Body of pancreas (tissue), 4 donors: ENCODE measurements around the gene IQCE. TPM values are rescaled to one million over a fixed set of nuclear protein-coding genes. Genes with fewer than 3 reads are reported as not detected.

Experiments used
- ATAC-seq: fragments of 150-250 bp; one replicate; pipeline ENCODE4 v1.9.1; 2016
- DNase-seq, 4 donors: peaks; one replicate each; pipeline ENCODE4 v3.0.0-alpha.2; 2019
- H3K27ac ChIP-seq, 4 donors: fragments of 200-600 bp; sonication (generic); 1 replicate in 3 of 4; 2 replicates in 1 of 4; pipeline versions ENCODE4 v1.5.1 to v1.6.1; 2016 to 2019; ENCODE audit warnings: mild to moderate bottlenecking in 1 of 4, mixed read lengths in 1 of 4, moderate library complexity in 1 of 4
- H3K27me3 ChIP-seq, 2 donors: fragments of 200-600 bp; sonication (generic); one replicate each; pipeline ENCODE4 v1.6.0; 2016; ENCODE audit warnings: mild to moderate bottlenecking in 1 of 2
- H3K36me3 ChIP-seq, 2 donors: fragments of 200-600 bp; sonication (generic); replicated peaks in 1 of 2; 2 replicates each; pipeline ENCODE4 v1.5.1; 2016; ENCODE audit warnings: low read depth in 2 of 2; ENCODE audit not compliant: insufficient read depth in 1 of 2
- H3K4me1 ChIP-seq: fragments of 200-600 bp; sonication (generic); one replicate; pipeline ENCODE4 v1.6.0; 2016
- H3K4me3 ChIP-seq, 2 donors: fragments of 200-600 bp; sonication (generic); 1 replicate in 1 of 2; 2 replicates in 1 of 2; pipeline ENCODE4 v1.5.1; 2016 to 2019
- H3K9me3 ChIP-seq, 3 donors: fragments of 200-600 bp; sonication (generic); 1 replicate in 2 of 3; 2 replicates in 1 of 3; pipeline ENCODE4 v1.5.1; 2016
- POLR2A ChIP-seq, 3 donors: fragments of 450-650 bp; IDR thresholded peaks; one replicate each; pipeline ENCODE4 v1.6.1; 2016; ENCODE audit warnings: antibody characterized with exemption in 3 of 3, mild to moderate bottlenecking in 2 of 3
- WGBS, 2 donors: methylation state at CpG; one replicate each; pipeline ENCODE4 v1.1.5; 2017; 5-methylcytosine and 5-hydroxymethylcytosine counted together
- intact Hi-C: fragments of 100-400 bp; cut with DNase I; formaldehyde crosslinking; loops from one replicate; pipeline ENCODE4 v1.15.1; 2023
- total RNA-seq, 2 donors: library from RNA; depleted of rRNA; stranded (reverse); fragments of >200 nt; gene quantifications; one replicate each; pipeline ENCODE4 v1.1.0, GENCODE V29; 2016
- TF ChIP-seq, protein P1 (sequence below), 7 experiments: fragments of 450-650 bp in 4 of 7; fragments of 200-600 bp in 3 of 7; sonication (generic) in 3 of 7; IDR thresholded peaks; one replicate each; pipeline ENCODE4 v1.5.1; 2016 to 2019; ENCODE audit warnings: antibody characterized with exemption in 7 of 7

IQCE gene
- total RNA-seq, 2 donors from 2014 or later, result 7.8 to 73.2 TPM

DNA sequence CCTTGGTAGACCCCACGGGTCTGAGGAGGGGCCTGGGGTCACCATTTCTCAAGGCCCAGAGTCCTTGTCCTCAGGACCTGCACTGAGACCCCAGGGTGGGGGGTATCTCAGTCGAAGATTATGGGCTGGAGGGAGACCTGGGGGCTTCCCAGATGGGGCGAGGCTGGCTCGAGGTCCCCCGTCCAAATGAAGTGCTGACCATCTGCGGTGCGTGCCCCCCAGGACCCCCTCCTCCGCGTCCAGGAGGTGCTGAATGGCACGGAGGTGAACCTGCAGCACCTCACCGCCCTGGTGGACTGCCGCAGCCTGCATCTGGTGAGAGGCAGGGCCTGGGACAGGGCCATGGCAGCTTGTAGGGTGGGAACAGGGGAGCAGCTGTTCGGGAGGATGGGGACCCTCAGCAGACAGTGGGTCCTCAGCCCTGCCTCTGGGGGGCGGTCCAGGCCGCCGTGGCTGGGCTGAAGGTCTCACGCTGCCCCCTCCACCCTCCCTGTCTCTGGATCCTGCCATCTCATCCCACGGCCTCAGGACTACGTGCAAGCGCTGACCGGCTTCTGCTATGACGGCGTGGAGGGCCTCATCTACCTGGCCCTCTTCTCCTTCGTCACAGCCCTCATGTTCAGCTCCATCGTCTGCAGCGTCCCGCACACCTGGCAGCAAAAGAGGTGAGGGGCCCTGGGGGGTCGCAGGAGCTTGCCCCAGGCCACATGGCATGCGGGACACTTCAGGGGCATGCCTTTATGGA, 97.3 kb downstream of the IQCE start:
- no peaks in the 10 kb centered on the region for H3K9me3 ChIP-seq
- H3K36me3 ChIP-seq, result no peaks in the 10 kb centered on the region
- ATAC-seq, result no peak
- no peaks in the 10 kb centered on the region for H3K27me3 ChIP-seq
- no peak for DNase-seq
- H3K4me3 ChIP-seq, result no peak overlapping the region
- intact Hi-C loops, result no loop called here
- no peaks in the 10 kb centered on the region for H3K4me1 ChIP-seq
- TF ChIP-seq POLR2A (IDR thresholded peaks at IDR 0.05), result no peak
- TF ChIP-seq, protein P1, sequence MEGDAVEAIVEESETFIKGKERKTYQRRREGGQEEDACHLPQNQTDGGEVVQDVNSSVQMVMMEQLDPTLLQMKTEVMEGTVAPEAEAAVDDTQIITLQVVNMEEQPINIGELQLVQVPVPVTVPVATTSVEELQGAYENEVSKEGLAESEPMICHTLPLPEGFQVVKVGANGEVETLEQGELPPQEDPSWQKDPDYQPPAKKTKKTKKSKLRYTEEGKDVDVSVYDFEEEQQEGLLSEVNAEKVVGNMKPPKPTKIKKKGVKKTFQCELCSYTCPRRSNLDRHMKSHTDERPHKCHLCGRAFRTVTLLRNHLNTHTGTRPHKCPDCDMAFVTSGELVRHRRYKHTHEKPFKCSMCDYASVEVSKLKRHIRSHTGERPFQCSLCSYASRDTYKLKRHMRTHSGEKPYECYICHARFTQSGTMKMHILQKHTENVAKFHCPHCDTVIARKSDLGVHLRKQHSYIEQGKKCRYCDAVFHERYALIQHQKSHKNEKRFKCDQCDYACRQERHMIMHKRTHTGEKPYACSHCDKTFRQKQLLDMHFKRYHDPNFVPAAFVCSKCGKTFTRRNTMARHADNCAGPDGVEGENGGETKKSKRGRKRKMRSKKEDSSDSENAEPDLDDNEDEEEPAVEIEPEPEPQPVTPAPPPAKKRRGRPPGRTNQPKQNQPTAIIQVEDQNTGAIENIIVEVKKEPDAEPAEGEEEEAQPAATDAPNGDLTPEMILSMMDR (IDR thresholded peaks at IDR 0.05), result no peak
- 93 to 95% methylated on average over 13 to 26 of the region's 29 CpGs for WGBS, 2 donors
- no peak overlapping the region for H3K27ac ChIP-seq

DNA sequence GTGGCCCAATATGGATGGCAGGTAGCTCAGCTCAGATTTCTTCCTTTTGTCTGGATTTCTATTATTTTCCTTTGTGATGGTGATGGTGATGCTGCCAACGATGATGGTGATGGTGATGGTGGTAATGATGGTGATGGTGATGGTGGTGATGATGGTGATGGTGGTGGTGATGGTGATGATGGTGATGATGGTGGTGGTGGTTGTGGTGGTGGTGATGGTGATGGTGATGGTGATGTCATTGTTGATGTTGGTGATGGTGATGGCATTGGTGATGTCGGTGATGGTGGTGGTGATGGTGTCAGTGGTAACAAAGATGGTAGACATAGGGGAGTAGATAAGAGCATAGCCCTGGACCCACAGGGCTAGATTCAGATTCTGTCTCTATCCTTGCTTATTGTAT, 98.4 kb downstream of the IQCE start:
- Histone ChIP-seq H3K36me3 (no peaks in the 10 kb centered on the region), H3K27me3 (no peaks in the 10 kb centered on the region), H3K27ac (no peak overlapping the region), H3K4me3 (no peak overlapping the region), H3K4me1 (no peaks in the 10 kb centered on the region), H3K9me3 (no peaks in the 10 kb centered on the region)
- no peak for TF ChIP-seq POLR2A (IDR thresholded peaks at IDR 0.05)
- TF ChIP-seq, protein P1 (IDR thresholded peaks at IDR 0.05), result no peak
- ATAC-seq, result no peak
- 85 to 91% methylated on average over 2 of the region's 2 CpGs for WGBS, 2 donors
- DNase-seq, result no peak
- intact Hi-C loops, result no loop called here

DNA sequence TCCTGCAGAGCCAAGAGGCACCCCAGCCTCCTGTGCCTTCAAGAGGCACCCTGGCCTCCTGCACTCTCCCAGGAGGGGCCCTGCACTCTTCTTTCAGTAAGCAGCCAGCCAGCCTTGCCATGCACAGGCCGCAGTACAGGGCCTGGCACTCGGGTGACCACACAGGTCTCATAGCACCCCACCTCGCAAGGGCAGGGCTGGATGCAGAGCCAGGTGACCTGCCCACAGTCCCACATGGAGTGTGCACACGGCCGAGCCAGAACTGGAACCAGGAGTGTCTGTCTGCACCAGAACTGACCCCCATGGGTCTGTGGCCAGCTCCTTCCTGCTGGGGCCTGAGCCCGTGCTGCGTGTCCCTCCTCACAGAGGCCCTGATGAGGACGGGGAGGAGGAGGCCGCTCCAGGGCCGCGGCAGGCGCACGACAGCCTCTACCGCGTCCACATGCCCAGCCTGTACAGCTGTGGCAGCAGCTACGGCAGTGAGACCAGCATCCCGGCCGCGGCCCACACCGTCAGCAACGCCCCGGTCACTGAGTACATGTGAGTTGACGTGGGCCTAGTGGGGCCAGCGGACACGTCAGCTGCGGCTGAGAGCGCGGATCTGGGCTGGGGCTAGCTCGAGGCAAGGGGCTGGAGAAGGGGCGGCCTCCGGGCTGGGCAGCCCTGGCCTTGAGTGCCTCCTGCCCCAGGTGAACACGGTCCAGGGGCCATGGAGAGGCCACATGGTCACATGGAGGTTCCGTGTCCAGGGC, 99.3 kb downstream of the IQCE start:
- DNase-seq, result no peak

DNA sequence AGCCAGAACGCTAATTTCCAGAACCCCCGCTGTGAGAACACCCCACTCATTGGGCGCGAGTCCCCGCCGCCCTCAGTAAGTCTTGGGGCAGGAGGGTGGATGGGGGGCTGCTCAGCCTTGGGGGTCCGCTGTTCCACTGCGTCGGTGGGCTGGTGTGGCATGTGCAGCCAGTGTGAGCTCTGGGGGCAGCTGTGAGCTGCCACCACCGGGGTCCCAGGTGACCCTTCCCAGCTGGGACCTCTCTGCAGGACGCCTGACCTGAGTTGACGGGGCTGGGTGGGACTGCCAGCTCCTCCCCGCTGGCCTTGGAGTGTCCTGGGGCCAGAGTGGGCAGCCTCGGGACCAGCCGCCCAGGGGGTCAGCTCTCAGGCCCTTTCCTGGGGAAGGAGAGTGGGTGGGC, 100.2 kb downstream of the IQCE start:
- Histone ChIP-seq H3K4me3 (no peak overlapping the region), H3K27ac (no peak overlapping the region), H3K27me3 (no peaks in the 10 kb centered on the region), H3K9me3 (no peaks in the 10 kb centered on the region), H3K4me1 (no peaks in the 10 kb centered on the region), H3K36me3 (no peaks in the 10 kb centered on the region)
- no peak for DNase-seq
- ATAC-seq, result no peak
- TF ChIP-seq, protein P1 (IDR thresholded peaks at IDR 0.05), result no peak
- TF ChIP-seq POLR2A (IDR thresholded peaks at IDR 0.05), result no peak
- intact Hi-C loops, result no loop called here
- 93% methylated on average over 15 of the region's 15 CpGs; no CpG with 5 or more reads in 1 of the 2 donors for WGBS, 2 donors

More for the DNA sequence above, 99.3 kb downstream of the IQCE start:
- intact Hi-C loops, result no loop called here
- H3K9me3 ChIP-seq, result no peaks in the 10 kb centered on the region
- no peak overlapping the region for H3K4me3 ChIP-seq
- H3K36me3 ChIP-seq, result no peaks in the 10 kb centered on the region
- TF ChIP-seq POLR2A (IDR thresholded peaks at IDR 0.05), result no peak
- TF ChIP-seq, protein P1 (IDR thresholded peaks at IDR 0.05), result no peak
- no peak for ATAC-seq
- 93 to 94% methylated on average over 11 to 30 of the region's 33 CpGs for WGBS, 2 donors
- no peak overlapping the region for H3K27ac ChIP-seq
- no peaks in the 10 kb centered on the region for H3K27me3 ChIP-seq
- no peaks in the 10 kb centered on the region for H3K4me1 ChIP-seq
